IMR-90 (cell line): Measurements from ENCODE around the gene MMP3.

Experiments used
- BHLHE40 ChIP-seq: fragments of 150-350 bp; IDR thresholded peaks from 2 replicates; pipeline ENCODE4 v1.6.1; 2016; ENCODE audit warnings: mild to moderate bottlenecking, low read depth, low read length
- CEBPB ChIP-seq: IDR thresholded peaks from 2 replicates; pipeline ENCODE4 v1.6.1; 2012; ENCODE audit warnings: low read depth, low read length, improper control_type of control experiment
- CHD1 ChIP-seq: IDR thresholded peaks from 2 replicates; pipeline ENCODE4 v1.6.1; 2012; ENCODE audit warnings: low read depth, low read length, improper control_type of control experiment
- CTCF ChIP-seq: conservative IDR thresholded peaks from 2 replicates; pipeline ENCODE4 v1.5.1; 2012; ENCODE audit warnings: mild to moderate bottlenecking, low read depth, low read length, improper control_type of control experiment
- MXI1 ChIP-seq: IDR thresholded peaks from 2 replicates; pipeline ENCODE4 v1.6.1; 2012; ENCODE audit warnings: low read depth, mild to moderate bottlenecking, low read length, moderate library complexity, borderline replicate concordance
- NFE2L2 ChIP-seq: fragments of 150-350 bp; IDR thresholded peaks from 2 replicates; pipeline ENCODE4 v1.6.1; 2016; ENCODE audit warnings: low read depth, mild to moderate bottlenecking, low read length
- POLR2A ChIP-seq: IDR thresholded peaks from 2 replicates; pipeline ENCODE4 v1.6.1; 2012; ENCODE audit warnings: mild to moderate bottlenecking, low read depth, low read length
- RAD21 ChIP-seq: IDR thresholded peaks from 2 replicates; pipeline ENCODE4 v1.6.1; 2012; ENCODE audit warnings: low read length, improper control_type of control experiment
- RCOR1 ChIP-seq: IDR thresholded peaks from 2 replicates; pipeline ENCODE4 v1.6.1; 2012; ENCODE audit warnings: mild to moderate bottlenecking, low read length, improper control_type of control experiment; ENCODE audit not compliant: insufficient replicate concordance
- RFX5 ChIP-seq: IDR thresholded peaks from 2 replicates; pipeline ENCODE4 v1.8.0; 2012; ENCODE audit warnings: low read depth, mild to moderate bottlenecking, low read length, moderate library complexity
- SMC3 ChIP-seq: fragments of 150-350 bp; IDR thresholded peaks from 2 replicates; pipeline ENCODE4 v1.6.1; 2016; ENCODE audit warnings: low read depth, mild to moderate bottlenecking, antibody characterized with exemption, low read length, moderate library complexity
- TF ChIP-seq, protein P1 (sequence below): fragments of 150-350 bp; IDR thresholded peaks from 2 replicates; pipeline ENCODE4 v1.6.1; 2016; ENCODE audit warnings: low read depth, mild to moderate bottlenecking, low read length, moderate library complexity, borderline replicate concordance

- TF ChIP-seq CTCF (no peak), POLR2A (no peak), RAD21 (no peak), CEBPB (0 out of 2 replicates have a peak, but pooled peaks have one; percentile 21), RFX5 (no peak), NFE2L2 (no peak), BHLHE40 (no peak), SMC3 (no peak), RCOR1 (no peak), CHD1 (no peak), MXI1 (no peak)
- TF ChIP-seq, protein P1, sequence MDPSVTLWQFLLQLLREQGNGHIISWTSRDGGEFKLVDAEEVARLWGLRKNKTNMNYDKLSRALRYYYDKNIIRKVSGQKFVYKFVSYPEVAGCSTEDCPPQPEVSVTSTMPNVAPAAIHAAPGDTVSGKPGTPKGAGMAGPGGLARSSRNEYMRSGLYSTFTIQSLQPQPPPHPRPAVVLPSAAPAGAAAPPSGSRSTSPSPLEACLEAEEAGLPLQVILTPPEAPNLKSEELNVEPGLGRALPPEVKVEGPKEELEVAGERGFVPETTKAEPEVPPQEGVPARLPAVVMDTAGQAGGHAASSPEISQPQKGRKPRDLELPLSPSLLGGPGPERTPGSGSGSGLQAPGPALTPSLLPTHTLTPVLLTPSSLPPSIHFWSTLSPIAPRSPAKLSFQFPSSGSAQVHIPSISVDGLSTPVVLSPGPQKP: no peak
Observed at GRCh38 chr11:102868339-102868738, 24.9 kb upstream of the MMP3 start.
